Measurements from ENCODE around the gene COL9A1. TPM values are rescaled to one million over a fixed set of nuclear protein-coding genes. Genes with fewer than 3 reads are reported as not detected.

Gene COL9A1
- total RNA-seq, 1 experiment from 2014 or later = not detected

DNA sequence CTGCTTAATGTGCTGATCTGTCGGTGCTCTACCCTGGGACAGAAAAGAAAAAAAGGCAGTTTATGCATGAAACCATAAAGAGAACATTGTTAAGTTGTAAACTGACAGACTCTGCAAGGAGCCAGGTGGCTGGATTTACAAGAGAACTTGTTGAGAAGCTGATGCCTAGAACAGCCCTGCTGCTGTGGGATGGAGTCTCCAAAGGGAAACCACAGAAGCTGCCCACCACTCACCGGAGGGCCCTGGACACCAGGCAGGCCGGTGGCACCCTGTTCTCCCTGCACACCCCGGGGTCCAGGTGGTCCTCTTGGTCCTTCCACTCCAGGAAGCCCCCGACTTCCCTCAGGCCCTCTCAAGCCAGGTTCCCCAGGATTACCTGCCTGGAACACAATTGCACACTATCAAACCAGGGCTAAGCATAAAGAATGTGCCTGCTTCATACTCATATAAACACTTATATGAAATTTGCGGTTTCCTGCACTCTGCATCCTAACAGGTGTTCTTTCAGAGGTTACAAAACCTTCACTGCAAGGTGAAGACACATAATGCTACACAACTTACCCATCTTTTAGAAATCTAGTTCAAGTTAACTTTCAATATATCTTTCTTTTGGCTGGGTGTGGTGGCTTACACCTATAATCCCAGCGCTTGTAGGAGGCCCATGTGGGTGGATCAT lies 68.2 kb downstream of the COL9A1 start:
- BruUV-seq (replicated peaks) = no TSS peak
- Histone ChIP-seq H3K9me3 (no peaks in the 10 kb centered on the region), H3K36me3 (ENCODE audit: control insufficient read depth, insufficient read depth, low read length) (no peaks in the 10 kb centered on the region), H3K4me3 (ENCODE audit: low read depth, low read length) (no peak overlapping the region), H3K4me1 (no peaks in the 10 kb centered on the region), H3K27me3 (replicated peaks; ENCODE audit: control insufficient read depth, insufficient read depth, low read length) (no peaks in the 10 kb centered on the region; the same call in 1 of the 2 replicates)
- Mint-ChIP-seq H3K36me3 (ENCODE audit: insufficient read depth, unreplicated experiment) (no peaks in the 10 kb centered on the region), H3K27me3 (ENCODE audit: insufficient read depth, unreplicated experiment) (peaks cover 15% of the 10 kb centered on the region), H3K4me1 (ENCODE audit: low read depth, unreplicated experiment) (no peaks in the 10 kb centered on the region), H3K9me3 (ENCODE audit: unreplicated experiment) (no peaks in the 10 kb centered on the region), H3K27ac (ENCODE audit: unreplicated experiment) (no peak overlapping the region), H3K4me3 (ENCODE audit: unreplicated experiment) (no peak overlapping the region)
- TF ChIP-seq, protein P1, sequence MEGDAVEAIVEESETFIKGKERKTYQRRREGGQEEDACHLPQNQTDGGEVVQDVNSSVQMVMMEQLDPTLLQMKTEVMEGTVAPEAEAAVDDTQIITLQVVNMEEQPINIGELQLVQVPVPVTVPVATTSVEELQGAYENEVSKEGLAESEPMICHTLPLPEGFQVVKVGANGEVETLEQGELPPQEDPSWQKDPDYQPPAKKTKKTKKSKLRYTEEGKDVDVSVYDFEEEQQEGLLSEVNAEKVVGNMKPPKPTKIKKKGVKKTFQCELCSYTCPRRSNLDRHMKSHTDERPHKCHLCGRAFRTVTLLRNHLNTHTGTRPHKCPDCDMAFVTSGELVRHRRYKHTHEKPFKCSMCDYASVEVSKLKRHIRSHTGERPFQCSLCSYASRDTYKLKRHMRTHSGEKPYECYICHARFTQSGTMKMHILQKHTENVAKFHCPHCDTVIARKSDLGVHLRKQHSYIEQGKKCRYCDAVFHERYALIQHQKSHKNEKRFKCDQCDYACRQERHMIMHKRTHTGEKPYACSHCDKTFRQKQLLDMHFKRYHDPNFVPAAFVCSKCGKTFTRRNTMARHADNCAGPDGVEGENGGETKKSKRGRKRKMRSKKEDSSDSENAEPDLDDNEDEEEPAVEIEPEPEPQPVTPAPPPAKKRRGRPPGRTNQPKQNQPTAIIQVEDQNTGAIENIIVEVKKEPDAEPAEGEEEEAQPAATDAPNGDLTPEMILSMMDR (IDR thresholded peaks at IDR 0.05; ENCODE audit: insufficient read depth in 1 of 2, low read depth in 1 of 2, low read length in 1 of 2, severe bottlenecking in 1 of 2, unreplicated experiment in 1 of 2) = no peak
- POLR2A ChIA-PET = no interaction called here
- CTCF ChIA-PET = no interaction called here
- DNase-seq = no peak
- intact Hi-C loops (cut with micrococcal nuclease; ENCODE audit: unreplicated experiment) = no loop called here

DNA sequence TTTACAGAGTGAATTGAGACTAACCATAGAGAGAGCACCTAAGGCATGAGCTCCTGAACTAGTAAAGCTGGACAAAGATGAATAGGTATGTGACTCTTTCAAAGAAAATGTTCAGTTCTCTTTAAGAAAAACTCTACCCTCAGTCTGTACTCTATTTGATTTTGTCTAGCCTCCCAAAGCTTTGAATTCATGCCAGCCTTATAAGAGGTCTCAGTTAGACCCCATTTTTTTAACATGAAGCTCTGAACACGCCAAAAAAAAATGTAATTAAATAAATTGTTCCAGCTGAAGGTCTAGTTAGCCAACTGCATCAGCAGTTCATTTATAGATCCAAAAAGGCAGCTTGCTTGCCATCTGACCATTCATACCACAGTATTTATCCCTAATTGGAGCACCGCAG lies 71.6 kb downstream of the COL9A1 start:
- Histone ChIP-seq H3K9me3 (no peaks in the 10 kb centered on the region), H3K4me1 (no peaks in the 10 kb centered on the region), H3K36me3 (ENCODE audit: control insufficient read depth, insufficient read depth, low read length) (no peaks in the 10 kb centered on the region), H3K27me3 (replicated peaks; ENCODE audit: control insufficient read depth, insufficient read depth, low read length) (no peaks in the 10 kb centered on the region; the same call in 1 of the 2 replicates), H3K4me3 (ENCODE audit: low read depth, low read length) (no peak overlapping the region)
- TF ChIP-seq, protein P1 (IDR thresholded peaks at IDR 0.05; ENCODE audit: insufficient read depth in 1 of 2, low read depth in 1 of 2, low read length in 1 of 2, severe bottlenecking in 1 of 2, unreplicated experiment in 1 of 2) = no peak
- no peak for DNase-seq
- no peak overlapping the region for H3K27ac Mint-ChIP-seq (ENCODE audit: unreplicated experiment)
- H3K4me3 Mint-ChIP-seq (ENCODE audit: unreplicated experiment) = no peak overlapping the region
- H3K4me1 Mint-ChIP-seq (ENCODE audit: low read depth, unreplicated experiment) = no peaks in the 10 kb centered on the region
- CTCF ChIA-PET = interaction anchor here (0.6 kb wide), 1 partner anchor 61 kb away, joined by 5 read pairs; no protein-coding TSS in a partner anchor
- POLR2A ChIA-PET = interaction anchor here (1.0 kb wide), 1 partner anchor 11 kb away, joined by 3 read pairs; no protein-coding TSS in a partner anchor
- no peaks in the 10 kb centered on the region for H3K9me3 Mint-ChIP-seq (ENCODE audit: unreplicated experiment)
- BruUV-seq (replicated peaks) = no TSS peak
- intact Hi-C loops (cut with micrococcal nuclease; ENCODE audit: unreplicated experiment) = no loop called here
- H3K27me3 Mint-ChIP-seq (ENCODE audit: insufficient read depth, unreplicated experiment) = peaks cover 15% of the 10 kb centered on the region
- no peaks in the 10 kb centered on the region for H3K36me3 Mint-ChIP-seq (ENCODE audit: insufficient read depth, unreplicated experiment)

DNA sequence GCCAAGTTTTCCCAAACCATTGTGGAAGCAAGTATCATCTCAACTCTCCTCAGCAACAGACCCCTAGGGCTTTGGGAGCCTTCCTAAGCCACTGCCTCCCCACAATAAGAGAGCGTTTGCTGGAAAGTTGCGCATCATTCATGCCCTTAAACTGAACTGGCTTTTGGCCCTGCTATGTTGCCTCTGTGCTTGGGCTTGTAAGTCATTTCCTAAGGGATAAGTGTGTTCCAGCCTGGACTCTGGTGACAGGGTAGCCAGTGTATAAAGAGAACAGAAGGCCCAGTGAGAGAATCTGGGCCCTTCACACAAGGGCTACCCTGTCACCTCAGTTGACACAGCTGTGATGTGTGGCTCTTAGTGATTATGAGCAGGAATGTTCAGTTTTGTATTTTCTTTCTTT lies 77.8 kb downstream of the COL9A1 start:
- Histone ChIP-seq H3K27me3 (replicated peaks; ENCODE audit: control insufficient read depth, insufficient read depth, low read length) (no peaks in the 10 kb centered on the region), H3K36me3 (ENCODE audit: control insufficient read depth, insufficient read depth, low read length) (no peaks in the 10 kb centered on the region), H3K4me1 (no peaks in the 10 kb centered on the region), H3K9me3 (no peaks in the 10 kb centered on the region), H3K4me3 (ENCODE audit: low read depth, low read length) (no peak overlapping the region)
- H3K4me1 Mint-ChIP-seq (ENCODE audit: low read depth, unreplicated experiment) = no peaks in the 10 kb centered on the region
- POLR2A ChIA-PET = no interaction called here
- no peak overlapping the region for H3K4me3 Mint-ChIP-seq (ENCODE audit: unreplicated experiment)
- H3K36me3 Mint-ChIP-seq (ENCODE audit: insufficient read depth, unreplicated experiment) = no peaks in the 10 kb centered on the region
- no peak for DNase-seq
- CTCF ChIA-PET = no interaction called here
- TF ChIP-seq, protein P1 (IDR thresholded peaks at IDR 0.05; ENCODE audit: insufficient read depth in 1 of 2, low read depth in 1 of 2, low read length in 1 of 2, severe bottlenecking in 1 of 2, unreplicated experiment in 1 of 2) = no peak
- H3K9me3 Mint-ChIP-seq (ENCODE audit: unreplicated experiment) = no peaks in the 10 kb centered on the region
- H3K27me3 Mint-ChIP-seq (ENCODE audit: insufficient read depth, unreplicated experiment) = peaks cover 11% of the 10 kb centered on the region
- intact Hi-C loops (cut with micrococcal nuclease; ENCODE audit: unreplicated experiment) = no loop called here
- BruUV-seq (replicated peaks) = no TSS peak
- no peak overlapping the region for H3K27ac Mint-ChIP-seq (ENCODE audit: unreplicated experiment)
